NCI-H526 treated with DMSO at 0.1 percent for 48 hours (cell line): ENCODE measurements around the gene STPG1.

Source experiments
- DNase-seq: peaks from one replicate; lab custom pipeline; 2025; lab: John Stamatoyannopoulos, UW

The STPG1 gene

DNA sequence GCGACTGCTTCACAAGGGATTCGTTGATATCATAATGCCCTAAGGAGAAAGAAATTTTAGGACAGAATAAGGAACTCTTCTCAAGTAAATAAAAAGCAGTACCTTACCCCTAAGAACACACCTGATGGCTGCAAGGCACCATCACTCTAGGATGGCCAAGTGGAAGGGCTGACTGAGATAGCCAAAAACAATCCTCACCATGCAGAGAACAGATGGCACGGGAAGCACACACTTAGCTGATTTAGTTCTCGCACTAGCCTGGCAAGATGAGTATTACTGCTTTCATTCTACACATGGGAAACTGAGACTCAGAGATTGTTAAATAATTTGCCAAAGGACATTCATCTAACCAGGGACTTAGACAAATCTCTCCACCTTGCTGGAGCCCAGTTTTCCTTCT lies 43.8 kb downstream of the STPG1 start:
- no peak for DNase-seq

DNA sequence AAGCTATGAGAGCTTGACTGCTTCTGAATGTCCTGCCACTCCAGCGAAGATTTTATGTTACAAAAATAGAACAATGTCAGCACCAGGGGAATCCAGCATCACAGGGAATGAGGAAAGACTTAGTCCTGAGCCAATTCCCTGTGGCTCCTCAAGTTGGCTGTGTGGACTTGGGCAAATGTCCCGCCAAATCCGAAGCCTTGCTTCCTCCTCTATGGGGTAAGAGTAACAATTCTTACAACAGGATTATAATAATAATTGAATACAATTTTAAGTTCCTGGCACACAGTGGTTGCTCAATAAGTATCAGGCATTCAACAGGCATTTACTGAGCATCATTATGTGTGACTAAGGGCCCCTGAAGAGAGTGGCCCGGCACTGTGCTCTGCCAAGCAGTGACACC lies 44.4 kb downstream of the STPG1 start:
- no peak for DNase-seq

DNA sequence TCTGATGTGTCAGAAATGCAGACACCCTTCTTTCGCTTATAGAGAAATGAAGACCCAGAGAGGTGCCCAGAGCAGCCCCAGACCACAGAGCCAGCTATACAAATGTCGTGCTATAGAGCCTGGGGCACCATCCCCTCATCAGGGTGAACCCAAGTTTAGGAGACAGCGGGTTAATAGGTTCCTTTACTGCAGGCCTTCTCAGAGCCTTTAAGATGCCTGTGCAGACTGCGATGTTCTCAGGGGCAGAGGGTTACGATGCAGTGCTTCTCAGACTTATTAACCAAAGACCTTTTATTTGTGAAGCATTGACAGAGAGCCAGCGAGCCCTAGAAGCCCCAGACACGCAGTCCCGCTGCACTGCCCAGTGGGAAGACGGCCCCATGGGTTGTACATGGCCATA lies 46.9 kb downstream of the STPG1 start:
- DNase-seq: no peak

DNA sequence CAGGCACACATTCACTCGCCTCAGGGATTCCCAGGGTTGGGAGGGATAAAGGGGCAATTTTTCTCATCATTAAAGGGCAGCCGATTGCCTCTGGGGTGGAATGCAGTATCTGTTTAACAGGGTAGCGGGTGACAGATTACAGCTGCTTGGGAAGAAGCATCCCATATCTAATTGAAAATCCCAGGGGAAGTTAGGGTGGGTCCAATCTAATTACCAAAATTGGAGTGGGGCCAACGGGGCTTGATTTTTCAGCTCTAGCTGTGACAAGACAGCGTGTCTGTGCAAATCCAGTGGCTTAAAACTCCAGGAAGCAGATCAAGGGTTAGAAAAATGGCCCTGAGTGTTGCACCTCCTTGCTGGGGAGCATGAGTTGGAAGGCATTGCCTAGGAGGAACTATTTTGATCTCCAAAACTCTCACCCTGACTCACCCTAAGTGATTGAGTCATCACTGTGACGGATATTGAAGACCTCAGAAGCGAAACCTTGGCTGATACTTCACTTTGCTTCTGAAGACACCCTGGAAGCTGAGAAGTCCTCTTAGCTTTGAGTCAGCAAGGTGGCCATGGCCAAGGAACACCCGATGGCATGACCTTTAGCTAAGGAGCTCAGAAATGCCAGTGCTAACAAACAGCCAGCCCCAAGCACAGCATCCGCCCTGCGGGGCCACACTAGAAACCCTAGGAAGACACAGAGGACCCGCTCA lies 48.5 kb downstream of the STPG1 start:
- no peak for DNase-seq

DNA sequence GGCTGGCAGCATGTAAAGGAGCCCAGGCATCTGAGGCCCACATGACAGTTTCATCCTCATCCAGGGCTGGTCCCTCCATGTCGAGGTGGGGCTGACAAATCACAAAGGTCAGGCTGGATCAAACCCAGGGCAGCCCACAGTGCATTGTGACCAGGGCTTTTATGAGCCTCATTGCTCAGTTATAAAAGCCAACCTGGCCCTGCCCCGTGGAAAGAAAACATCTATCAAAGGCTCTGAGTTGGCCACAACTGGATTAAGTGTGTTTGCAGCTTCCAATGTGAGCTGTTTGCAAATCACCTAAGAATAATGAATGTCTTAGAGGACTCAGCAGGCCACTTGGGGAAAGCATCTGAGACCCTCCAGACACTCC lies 49.0 kb downstream of the STPG1 start:
- no peak for DNase-seq

DNA sequence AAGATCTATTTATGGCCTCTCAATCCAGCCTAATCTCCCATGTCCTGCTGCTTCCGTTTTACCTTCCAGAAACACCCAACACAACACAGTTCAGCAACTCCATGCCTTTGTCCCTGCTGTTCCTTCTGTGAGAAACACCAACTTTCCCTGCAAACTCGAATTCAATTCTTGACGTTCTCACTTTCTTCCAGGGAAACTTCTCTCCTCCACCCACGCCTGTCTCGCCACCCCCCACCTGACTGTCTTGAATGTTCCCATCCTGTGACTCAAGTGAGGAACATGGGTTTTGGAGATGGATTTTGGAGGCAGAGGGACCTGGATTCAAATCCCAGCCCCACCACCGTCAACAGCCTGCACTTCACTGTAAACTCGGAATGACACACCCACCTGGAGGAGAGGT lies 49.6 kb downstream of the STPG1 start:
- DNase-seq: no peak

DNA sequence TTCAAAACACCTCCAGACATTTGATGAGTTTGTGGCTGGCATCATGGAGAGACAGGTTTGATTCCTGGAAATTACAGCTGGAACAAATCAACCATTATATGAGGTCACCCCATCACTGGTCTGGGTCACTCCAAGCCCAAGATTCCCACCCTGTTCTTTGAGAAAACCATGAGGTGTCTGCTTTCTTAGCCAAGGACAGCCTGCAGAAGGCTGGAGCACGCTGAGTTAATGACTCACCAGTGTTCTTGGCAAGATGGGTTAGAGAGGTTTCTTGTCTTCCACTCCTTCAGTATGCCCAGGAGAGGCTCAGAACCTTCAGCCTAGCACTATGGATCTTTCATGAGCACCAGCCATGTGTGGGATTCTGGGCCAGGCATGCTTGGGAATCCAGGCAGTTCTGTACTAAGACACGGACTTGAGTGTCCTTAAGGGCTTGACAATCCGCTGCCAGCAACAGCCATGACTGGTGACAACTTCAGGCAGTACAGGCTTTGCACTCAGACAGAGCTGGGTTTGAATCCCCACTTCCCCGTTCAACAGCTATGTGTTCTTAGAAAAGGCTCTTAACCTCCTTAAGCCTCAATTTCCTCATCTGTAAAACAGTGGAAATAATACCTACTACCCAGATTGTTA lies 50.5 kb downstream of the STPG1 start:
- DNase-seq: no peak

DNA sequence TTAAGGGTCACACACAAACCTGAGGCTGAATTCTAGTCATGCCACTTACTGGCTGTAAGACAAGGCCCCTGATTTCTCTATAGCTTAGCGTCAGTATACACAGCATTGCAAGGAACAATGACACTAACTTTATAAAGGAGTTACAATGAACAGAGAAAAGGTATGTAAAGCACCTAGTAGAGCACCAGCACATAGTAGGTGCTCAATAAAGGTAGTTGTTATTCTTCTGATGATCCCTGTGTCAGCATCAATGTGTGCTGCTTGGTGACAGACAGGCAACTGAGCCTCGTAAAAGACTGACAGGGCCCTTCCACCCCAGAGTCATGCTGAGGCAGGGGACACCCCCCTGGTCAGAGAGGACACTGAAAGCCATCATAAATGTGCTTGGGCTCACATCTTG lies 51.2 kb downstream of the STPG1 start:
- DNase-seq: no peak

DNA sequence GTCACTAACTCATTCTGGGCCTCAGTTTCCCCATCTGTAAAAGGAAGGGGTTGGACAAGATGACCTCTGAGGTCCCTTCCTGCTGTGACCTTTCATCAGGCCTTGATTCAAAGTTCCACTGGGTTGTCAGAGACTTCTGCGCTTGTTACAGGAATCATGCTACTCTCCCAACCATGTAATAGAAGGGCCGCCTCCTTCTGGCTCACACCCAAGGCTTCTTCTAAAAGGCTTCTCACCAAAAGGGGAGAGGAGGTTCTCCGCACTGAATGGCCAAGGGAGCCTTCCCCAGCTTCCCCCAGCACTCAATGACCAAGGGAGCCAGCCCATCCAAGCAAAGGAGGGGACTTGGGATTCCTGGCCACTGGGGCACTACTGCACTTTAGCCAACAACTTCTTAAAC lies 51.8 kb downstream of the STPG1 start:
- no peak for DNase-seq

DNA sequence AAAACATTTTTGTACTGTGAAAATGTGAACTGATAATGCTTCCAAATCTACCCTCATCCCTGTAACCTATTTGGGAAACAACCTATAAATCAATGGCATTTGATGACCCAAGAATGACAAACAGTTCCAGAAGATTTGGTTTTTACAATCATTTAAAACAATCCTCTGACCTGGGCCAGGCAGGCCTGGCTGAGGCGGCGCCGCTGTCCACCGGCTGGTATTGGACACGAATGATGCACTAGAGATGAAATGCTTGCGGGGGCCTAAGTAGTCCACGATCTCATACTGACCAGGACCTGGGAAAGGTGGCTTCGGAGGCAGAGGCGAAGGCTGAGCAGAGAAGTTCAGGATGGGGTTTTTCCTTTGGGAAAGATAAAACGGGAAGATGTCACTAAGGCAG lies 52.9 kb downstream of the STPG1 start:
- DNase-seq: no peak

DNA sequence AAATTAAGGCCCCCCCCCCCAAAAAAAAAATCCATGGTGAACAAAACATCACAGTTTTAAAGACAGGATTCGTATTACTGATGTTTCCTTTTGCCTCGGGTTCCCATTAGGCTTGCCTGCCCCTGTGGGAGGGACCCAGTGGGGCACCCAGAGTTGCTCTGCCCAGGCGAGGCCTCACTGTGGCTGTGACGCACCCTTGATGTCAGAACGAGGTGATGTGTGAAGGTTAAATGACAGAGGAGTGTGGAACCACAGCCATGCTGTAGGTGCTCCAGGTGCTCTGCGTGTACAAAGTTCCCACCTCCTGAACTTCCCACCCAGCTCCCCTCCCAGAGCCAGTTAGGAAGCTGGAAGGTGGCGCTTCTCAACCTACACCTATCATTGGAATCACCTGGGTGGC lies 56.5 kb downstream of the STPG1 start:
- no peak for DNase-seq

DNA sequence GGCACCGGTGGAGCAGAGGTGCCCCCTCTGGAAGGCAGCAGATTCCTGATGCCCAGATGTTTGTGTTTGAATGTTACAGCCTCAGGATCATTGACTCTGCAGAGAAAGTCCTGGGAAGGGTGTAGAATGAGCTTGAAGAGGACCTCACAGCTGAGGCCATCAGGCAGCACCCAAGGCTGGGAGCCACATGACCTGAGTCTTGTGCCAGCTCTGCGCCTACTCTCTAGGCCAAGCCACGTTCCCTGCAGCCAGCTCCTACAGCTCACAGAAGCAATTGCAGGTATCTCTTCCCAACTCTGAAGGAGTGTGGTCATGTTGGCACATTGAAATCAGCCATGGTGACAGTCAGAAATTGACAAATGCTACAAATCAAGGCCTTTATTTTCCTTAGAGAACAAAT lies 58.1 kb downstream of the STPG1 start:
- no peak for DNase-seq

DNA sequence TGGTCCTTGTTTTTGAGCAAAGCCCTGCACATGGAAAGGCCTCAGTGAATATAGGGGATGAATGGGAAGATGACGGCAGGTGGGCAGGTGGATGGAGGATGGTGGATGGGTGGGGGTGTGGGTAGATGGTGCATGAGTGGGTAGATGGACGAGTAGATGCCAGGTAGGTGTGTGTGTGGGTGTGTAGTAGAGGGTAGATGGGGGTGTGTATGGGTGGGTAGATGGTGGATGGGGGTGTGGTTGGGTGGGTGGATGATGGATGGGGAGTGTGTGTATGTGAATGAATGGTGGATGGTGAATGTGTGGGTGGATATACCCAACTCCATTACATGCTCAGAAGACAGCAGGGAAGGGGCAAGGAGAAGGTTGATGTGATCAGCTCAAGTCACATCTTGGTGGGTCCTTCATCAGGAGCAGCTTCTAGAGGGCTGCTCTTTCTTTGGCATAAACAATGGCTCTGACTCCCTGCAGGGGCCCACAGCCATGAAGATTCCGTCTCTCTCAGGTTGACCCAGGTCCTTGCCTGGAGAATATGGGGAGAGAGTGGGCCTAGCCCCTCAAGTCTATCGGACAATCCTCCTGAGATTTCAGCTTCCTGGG lies 60.2 kb downstream of the STPG1 start:
- DNase-seq: no peak

DNA sequence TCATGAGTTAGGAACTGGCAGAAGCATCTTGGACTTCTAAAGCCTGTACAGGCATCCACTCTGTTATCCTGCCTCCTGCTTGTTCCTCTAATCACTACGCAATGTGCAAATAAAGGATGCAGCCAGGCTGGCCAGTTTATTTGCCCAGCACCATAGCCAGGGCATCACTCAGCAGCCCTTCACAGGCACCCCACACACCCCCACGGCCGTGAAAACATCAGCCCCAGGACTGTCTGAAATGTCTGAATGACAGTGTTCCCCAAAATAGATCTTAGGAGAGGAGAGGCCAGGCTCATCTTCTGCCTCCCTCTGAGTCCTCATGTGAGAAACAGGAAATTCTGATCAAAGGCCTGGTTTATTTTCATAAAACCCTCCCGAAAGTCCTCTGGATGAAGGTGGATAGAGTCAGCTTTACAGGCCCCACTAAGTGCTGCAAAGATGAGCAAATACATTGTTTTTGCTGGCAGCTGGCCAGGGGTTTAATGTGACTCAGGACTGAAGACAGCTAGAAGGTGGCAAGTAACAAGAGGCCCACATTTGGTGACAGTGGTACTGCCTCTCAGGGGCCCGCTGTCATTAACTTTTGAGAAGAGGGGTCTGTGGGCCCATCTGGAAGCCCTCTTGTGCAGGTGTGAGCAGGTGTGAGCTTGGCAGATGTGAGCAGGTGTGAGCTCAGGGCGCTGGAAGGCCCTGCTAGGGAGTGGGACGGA lies 61.5 kb downstream of the STPG1 start:
- DNase-seq: no peak

DNA sequence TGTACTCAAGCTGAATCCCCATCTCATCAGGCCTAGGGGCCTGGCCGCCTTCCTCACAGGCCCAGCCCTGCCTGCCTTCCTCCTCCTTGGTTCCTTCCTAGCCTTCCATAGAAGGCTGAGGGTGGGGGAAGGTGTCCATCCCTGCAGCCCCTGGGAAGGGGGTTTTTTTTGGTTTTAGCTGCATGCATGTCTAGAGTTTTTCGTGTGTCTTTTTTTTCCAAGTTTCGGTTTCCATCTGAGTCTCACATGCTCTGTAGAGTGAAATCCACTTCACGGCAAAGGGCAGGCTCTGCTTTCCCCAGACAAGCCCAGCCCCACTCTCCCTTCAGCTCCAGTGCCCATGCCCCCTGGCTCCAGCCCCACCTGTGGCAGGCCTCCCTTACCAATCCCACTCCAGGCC lies 62.3 kb downstream of the STPG1 start:
- DNase-seq: no peak

DNA sequence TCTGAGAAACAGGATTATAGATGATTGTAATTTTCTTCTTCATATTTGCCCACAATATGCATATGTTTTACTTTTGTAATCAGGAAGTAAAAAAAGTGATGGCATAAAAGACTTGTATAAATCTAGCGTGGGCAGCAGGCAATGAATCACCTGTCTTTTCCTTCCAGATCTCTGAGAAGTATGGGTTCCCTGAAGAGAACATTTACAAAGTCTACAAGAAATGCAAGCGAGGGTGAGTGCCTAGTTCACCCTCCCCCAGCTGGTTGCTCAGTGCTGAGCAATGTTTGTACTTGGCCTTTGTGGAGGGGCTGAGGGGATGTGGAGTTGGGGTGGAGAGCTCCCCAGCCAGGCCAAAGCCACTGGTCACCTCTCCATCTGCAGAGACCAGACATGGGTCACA lies 63.7 kb downstream of the STPG1 start:
- no peak for DNase-seq

DNA sequence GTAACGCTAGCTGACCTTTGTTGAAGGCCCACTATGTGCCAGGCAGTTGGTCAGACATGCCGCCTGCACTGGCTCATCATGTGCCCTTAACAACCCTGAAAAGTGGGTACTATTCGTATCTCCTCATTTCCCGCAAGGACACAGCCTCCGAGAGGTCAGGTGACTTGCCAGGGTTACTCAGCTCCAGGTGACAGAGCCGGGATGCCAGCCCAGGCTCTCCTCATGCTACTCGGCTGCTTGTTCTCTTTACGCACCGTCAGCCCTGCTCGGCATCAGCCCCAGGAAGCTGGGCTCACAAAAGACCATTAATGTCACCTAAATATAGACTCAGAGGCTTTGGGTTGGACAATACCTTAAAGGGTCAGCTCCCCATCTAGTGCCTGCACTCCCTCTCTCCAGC lies 65.4 kb downstream of the STPG1 start:
- DNase-seq: no peak

DNA sequence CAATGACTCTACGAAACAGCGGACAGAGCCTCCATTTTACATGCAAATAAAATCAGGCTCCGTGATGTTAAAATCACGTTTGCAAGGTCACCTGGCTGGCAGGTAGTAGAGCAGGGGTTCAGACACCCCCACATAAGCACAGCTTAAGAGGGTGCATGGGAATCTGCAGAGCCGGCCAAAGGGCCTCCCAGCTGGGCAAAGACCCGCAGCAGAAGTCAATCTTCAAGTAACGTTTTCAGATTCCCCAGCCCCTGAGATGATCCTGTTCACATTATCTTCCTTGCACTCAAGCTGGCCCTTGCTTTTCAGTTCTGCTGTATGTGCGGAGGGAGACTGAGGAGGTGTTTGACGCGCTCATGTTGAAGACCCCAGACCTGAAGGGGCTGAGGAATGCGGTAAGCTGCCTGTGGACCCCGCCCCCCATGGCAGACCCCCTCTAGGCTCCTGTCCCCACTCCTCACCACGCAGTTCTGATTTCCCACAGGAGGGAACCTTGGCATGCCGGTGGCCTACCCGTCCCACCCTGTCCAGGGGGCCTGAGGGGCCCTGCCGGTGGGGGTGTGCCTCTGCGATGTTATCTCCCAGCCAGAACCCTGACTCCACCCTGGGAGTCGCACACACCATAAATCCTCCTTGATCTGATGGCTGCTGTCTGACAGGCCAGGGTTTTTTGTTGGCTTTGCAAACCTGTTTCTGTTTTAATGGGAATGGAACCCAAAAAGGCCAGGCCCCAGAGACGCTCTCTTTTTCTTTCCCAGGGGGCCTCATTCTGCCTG lies 66.2 kb downstream of the STPG1 start:
- no peak for DNase-seq

DNA sequence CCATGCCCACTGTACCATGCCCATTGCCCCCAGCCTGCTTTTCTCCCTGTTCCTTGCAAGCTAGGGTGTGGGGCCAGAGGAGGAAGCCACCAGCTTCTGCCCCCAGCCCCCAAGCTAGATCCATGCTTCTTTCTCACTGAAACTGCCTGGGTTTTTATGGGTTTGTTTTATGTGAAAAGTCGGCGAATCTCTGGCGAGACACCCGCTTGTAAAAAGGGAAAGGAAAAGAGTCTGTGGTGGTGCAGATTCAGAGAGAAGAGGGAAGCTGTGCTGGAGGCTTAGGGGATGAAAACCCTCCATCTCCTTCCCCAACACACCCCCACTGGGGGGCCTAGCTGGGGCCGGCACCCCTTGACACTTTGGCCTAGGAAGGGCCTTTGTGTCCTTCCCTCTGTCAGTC lies 68.2 kb downstream of the STPG1 start:
- DNase-seq: no peak

DNA sequence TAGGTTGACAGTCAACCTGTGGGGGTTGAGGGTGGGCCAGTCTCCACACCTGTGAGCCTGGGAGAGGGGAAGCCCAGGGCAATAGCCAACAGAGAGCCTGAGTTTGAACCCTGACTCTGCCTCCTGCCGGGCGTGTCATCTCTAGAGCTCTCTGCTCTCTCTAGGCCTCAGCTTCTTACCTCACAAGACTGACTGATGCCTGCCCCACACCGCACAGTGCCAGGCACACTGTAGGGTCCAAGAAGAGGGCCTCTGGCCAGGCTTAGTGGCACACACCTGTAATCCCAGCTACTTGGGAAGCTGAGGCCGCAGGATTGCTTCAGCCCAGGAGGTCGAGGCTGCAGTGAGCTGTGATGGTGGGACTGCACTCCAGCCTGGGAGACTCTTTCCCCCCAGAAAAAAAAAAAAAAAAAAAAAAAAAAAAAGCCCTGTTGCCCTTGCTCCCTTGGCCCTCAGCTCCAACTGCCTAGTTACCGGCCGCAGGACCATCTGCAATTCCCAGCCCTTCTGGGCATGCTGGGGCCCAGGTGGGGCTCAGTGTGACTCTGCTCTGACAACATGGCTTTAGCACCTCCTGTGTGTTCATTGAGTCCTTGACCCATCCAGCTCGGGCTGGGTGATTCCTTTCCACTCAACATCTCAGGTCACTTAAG lies 69.4 kb downstream of the STPG1 start:
- DNase-seq: no peak

DNA sequence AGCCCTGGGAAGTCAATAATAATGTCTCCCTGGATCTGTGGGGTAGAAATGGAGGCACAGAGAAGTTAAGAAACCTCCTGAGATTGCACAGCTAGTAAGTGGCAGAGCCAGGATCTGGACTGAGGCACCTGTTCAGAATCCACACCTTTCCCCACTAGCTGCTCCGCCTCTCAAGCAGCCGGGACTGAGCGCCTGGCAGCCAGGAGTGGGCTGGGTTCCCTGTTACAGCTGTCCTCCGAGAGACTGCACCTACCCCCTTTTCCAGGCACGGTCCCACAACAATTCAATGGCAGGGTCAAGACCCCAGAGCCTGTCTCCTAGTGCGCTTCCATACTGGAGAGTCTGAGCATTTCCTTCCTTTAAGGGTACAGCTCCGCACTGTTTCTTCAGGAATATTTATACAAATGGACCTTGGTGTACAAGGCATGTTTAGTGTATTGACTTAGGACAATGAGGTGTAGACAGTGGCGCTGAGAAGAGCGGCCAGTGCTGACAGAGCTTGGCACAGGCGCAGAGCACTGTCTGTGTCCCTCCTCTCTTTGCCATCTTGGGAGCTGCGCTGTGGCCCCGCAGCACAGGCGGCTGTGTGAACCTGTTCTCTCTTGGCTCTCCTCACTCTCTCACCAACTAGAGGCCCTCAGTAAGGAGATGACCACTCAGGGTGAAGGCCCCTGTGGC lies 70.0 kb downstream of the STPG1 start:
- DNase-seq: peak; percentile 51
